Stimulated activated CD8-positive, alpha-beta memory T cell treated with anti-CD3 and anti-CD28 coated beads, Interleukin-15, amount 100 ng/mL, for 48 hours (primary cell): ENCODE measurements around the gene ASPSCR1.
"Not testable (repeated sequence)": the region's sequence is repeated elsewhere in the genome, so short reads cannot be mapped to it uniquely, and the experiment has no call there.

Source experiments
- DNase-seq, 2 donors: peaks; one replicate each; pipeline ENCODE4 v3.0.0-alpha.2; 2020; ENCODE audit warnings: low read depth in 2 of 2

The ASPSCR1 gene

GRCh38 chr17:81941484-81942166, 35.8 kb upstream of the ASPSCR1 start:
- no peak for DNase-seq

- no peak for DNase-seq
Observed at GRCh38 chr17:81942167-81942553, 35.3 kb upstream of the ASPSCR1 start.

- no peak for DNase-seq
Observed at GRCh38 chr17:81944858-81945257, 32.6 kb upstream of the ASPSCR1 start.

- no peak for DNase-seq
Observed at GRCh38 chr17:81947189-81947588, 30.2 kb upstream of the ASPSCR1 start, which contains the start of gene MYADML2. Gene MYADML2, minus strand, starts transcription at chr17:81947233. Its CDS starts 5,492 bp downstream, at chr17:81941741.

GRCh38 chr17:81948635-81949378, 28.6 kb upstream of the ASPSCR1 start:
- DNase-seq, result no peak

- no peak for DNase-seq
Observed at GRCh38 chr17:81950501-81950900, 26.9 kb upstream of the ASPSCR1 start.

- DNase-seq, result no peak
Observed at GRCh38 chr17:81951785-81952684, 25.4 kb upstream of the ASPSCR1 start.

- DNase-seq, result no peak
Observed at GRCh38 chr17:81952792-81953228, 24.6 kb upstream of the ASPSCR1 start.

- DNase-seq, result not testable (repeated sequence)
Observed at GRCh38 chr17:81953443-81953842, 24.0 kb upstream of the ASPSCR1 start.

- no peak for DNase-seq
Observed at GRCh38 chr17:81954131-81955057, 23.0 kb upstream of the ASPSCR1 start.

- no peak for DNase-seq
Observed at GRCh38 chr17:81955058-81955681, 22.3 kb upstream of the ASPSCR1 start.

- no peak for DNase-seq
Observed at GRCh38 chr17:81955756-81956544, 21.5 kb upstream of the ASPSCR1 start.

GRCh38 chr17:81956607-81957589, 20.5 kb upstream of the ASPSCR1 start:
- DNase-seq, result no peak

GRCh38 chr17:81957691-81958432, 19.6 kb upstream of the ASPSCR1 start:
- no peak for DNase-seq

GRCh38 chr17:81958633-81959342, 18.6 kb upstream of the ASPSCR1 start:
- no peak for DNase-seq

GRCh38 chr17:81959362-81960129, 17.9 kb upstream of the ASPSCR1 start:
- peak; percentile 55 to 57 for DNase-seq
